GM12864 (cell line): ENCODE measurements around the gene PLEKHJ1.

Experiments used
- DNase-seq: peaks from one replicate; pipeline ENCODE4 v3.0.0-alpha.2; 2011; ENCODE audit warnings: low read depth
- H3K4me3 ChIP-seq: 2 replicates; pipeline ENCODE4 v1.5.1; 2011; ENCODE audit warnings: mild to moderate bottlenecking, low read depth, low read length, control low read depth
- TF ChIP-seq, protein P1 (sequence below): IDR thresholded peaks from 2 replicates; pipeline ENCODE4 v1.5.1; 2011; ENCODE audit warnings: low read depth, mild to moderate bottlenecking, moderate library complexity, low read length, control low read depth, inconsistent platforms; ENCODE audit errors: missing control alignments

PLEKHJ1 gene

DNA sequence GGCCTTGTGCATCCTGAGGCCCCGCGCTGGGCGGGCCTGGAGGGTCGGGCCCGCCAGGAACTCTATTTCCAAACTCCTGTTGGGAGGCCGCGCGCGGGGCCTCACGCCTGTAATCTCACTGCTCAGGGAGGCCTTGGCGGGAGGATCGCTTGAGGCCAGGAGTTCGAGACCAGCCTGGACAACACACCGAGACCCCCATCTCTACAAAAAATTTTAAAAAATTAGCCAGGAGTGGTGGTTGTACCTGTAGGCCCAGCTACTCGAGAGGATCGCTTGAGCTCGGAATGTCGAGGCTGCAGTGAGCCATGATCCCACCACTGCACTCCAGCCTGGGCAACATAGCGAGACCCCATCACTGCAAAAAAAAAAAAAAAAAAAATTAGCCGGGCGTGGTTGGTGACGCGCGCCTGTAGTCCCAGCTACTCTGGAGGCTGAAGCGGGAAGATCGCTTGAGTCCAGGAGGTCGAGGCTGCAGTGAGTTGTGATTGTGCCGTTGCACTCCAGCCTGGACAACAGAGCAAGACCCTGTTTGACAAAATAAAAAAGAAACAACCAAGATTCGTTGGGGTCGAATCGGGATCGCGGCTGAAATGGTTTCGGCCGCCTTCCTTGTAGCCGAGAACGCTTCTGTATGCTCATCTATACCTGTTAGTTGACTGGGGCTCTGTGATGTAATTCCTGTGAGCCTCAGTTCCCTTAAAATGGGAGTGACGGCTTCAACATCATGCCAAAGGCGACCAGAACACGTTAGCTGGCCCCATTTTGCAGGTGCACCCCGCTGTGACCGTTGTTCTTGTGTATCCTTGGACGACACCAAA is 1.1 kb upstream of the PLEKHJ1 start:
- TF ChIP-seq, protein P1, sequence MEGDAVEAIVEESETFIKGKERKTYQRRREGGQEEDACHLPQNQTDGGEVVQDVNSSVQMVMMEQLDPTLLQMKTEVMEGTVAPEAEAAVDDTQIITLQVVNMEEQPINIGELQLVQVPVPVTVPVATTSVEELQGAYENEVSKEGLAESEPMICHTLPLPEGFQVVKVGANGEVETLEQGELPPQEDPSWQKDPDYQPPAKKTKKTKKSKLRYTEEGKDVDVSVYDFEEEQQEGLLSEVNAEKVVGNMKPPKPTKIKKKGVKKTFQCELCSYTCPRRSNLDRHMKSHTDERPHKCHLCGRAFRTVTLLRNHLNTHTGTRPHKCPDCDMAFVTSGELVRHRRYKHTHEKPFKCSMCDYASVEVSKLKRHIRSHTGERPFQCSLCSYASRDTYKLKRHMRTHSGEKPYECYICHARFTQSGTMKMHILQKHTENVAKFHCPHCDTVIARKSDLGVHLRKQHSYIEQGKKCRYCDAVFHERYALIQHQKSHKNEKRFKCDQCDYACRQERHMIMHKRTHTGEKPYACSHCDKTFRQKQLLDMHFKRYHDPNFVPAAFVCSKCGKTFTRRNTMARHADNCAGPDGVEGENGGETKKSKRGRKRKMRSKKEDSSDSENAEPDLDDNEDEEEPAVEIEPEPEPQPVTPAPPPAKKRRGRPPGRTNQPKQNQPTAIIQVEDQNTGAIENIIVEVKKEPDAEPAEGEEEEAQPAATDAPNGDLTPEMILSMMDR = no peak
- DNase-seq = no peak
- H3K4me3 ChIP-seq = peak overlapping the region; percentile 85

DNA sequence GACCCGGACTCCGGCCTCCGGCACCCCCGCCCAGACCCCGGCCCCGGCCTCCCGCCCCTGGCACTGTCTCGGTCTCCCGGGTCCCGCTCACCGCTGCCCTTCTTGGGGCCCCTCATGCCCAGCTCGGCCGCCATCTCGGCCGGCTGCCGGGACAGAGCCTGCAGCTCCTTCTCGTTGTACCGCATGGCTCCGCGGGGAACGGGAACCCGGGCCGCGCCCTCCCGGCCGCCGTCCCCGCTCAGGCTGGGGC is 140 bp downstream of the PLEKHJ1 start:
- DNase-seq = no peak
- H3K4me3 ChIP-seq = peak overlapping the region; percentile 85
- TF ChIP-seq, protein P1 = no peak

DNA sequence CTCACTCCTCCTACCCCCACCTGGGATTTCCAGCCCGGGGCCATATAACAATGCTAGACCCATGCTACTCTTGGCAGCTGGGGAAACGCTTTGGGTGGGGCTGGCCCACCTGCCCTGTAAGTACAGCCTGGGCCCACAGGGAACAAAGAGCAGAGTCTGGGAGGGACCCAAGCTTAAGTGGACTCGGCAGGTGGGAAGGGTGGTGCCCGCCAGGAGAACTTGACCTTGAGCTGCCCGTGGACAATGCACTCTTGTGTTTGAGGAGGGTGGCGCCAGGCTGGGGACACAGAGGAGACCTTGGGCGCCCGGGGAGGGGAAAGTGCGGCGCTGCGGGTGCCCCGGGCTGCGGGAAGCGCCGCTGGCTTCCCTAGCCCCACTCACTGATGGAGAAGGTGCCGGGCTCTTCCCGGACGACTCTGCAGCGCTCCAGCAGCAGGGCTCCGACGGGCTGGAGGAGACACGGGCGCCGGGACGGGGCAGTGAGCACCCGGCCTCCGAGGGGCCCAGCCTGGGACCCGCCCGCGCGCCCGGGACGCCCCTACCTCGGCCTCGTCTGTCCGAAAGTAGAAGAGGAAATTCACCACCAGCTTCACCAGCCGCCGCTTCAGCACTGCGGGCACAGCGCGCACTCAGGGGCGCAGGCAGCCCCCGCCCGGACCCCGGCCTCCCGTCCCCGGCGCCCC is 607 bp downstream of the PLEKHJ1 start:
- no peak for DNase-seq
- H3K4me3 ChIP-seq = peak overlapping the region; percentile 85
- TF ChIP-seq, protein P1 = no peak

GRCh38 chr19:2234996-2235380 is 1.1 kb downstream of the PLEKHJ1 start:
- H3K4me3 ChIP-seq = peak overlapping the region; percentile 85
- TF ChIP-seq, protein P1 = no peak
- no peak for DNase-seq

- TF ChIP-seq, protein P1 = no peak
- H3K4me3 ChIP-seq = no peak overlapping the region
- DNase-seq = no peak
Observed at GRCh38 chr19:2233601-2234280, 2.4 kb downstream of the PLEKHJ1 start.

DNA sequence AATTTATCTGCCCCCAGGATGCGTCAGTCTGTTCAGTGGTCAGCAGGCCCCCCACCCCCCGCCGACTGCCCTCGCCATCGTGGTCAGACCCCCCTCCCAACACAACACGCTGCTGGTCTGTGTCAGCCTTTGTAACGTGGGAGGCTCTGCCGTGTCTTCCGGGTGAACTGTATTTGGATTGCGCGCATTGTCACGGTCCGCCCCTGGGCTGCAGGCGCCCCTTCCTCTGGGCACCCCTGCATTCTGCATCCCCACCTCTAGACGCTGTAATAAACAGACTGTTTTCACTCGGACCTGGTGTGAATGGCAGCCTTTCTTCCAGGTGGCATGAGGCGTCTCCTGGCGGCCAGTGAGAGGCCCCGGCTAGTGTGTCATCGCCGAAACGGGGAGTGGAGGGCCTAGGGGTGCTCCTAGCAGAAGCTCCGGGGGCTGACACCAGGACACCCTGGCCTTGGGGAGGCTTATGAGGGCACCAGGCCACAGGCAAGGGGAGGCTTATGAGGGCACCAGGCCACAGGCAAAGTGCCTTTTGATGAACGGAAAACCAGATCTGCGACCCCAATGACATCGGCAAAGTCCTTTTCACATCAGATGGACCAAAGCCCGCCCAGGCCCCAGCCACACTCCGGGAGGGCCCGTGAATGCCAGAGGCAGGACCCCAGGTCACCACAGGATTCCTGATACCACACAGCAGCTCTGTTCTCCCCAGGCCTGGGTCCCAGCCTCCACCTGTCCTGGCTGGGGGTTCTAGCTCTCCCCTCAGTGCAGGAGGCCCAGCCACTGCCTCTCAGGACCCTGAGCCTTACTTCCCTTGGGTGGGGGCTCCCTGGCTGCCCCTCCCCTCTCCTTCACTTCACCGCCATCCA is 3.6 kb downstream of the PLEKHJ1 start:
- DNase-seq = no peak
- no peak overlapping the region for H3K4me3 ChIP-seq
- TF ChIP-seq, protein P1 = no peak
